HG03097 (cell line): ENCODE results near the gene AKAP1.
"Not testable (repeated sequence)": the region's sequence is repeated elsewhere in the genome, so short reads cannot be mapped to it uniquely, and the experiment has no call there.

Source experiments
- ATAC-seq: cut with Tn5 transposase; IDR thresholded peaks from one replicate; pipeline ENCODE4 v1.9.1; 2021; ENCODE audit not compliant: unreplicated experiment, low FRiP score

AKAP1 gene

DNA sequence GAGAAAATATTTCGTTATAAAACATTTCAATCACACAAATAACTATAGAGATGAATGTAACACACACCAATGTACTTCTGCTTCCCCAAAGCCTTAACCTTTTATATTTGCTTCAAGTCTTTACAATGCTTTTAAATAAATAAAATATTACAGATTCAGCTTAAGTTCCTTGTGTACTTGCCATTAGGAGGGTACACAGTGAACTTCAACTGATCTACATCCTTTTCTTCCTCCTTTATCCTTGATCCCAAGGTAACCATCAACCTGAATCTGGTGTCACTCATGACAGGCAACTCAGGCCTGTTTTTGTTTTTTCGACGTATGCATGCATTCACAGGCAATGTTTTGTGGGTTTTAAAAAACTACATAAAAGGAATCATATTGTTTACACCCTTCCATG lies 9.3 kb upstream of the AKAP1 start:
- no peak for ATAC-seq

DNA sequence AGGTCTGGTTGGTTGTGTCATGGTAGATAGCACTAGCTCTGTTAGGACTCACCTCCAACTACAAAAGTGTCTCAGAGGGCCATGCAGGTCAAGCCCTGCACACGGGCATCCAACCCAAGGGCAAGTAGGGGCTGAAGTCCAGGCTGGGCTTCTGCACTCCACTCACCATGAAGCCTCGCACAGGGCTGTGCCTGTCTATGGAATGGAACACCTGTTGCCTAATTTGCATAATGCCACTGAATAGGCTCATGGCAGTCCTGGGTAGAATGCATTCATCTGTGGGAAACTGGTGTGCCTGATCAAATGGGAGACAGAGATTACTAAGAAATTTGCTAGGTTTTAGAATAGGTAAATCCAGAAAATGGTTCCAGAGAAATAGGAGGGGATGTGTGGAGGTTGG lies 8.0 kb upstream of the AKAP1 start:
- no peak for ATAC-seq

DNA sequence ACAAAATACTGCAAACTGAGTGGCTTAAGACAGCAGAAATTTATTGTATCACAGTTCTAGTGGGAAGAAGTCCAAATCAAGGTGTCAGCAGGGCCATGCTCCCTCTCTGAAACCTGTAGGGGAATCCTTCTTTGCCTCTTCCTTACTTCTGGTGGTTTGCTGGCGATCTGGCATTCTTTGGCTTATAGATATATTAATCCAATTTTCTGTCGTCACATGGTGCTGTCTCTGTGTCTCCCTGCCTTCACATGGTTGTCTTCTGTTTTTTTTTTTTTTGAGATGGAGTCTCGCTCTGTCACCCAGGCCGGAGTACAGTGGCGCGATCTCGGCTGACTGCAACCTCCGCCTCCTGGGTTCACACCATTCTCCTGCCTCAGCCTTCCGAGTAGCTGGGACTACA lies 6.8 kb upstream of the AKAP1 start:
- ATAC-seq: no peak

DNA sequence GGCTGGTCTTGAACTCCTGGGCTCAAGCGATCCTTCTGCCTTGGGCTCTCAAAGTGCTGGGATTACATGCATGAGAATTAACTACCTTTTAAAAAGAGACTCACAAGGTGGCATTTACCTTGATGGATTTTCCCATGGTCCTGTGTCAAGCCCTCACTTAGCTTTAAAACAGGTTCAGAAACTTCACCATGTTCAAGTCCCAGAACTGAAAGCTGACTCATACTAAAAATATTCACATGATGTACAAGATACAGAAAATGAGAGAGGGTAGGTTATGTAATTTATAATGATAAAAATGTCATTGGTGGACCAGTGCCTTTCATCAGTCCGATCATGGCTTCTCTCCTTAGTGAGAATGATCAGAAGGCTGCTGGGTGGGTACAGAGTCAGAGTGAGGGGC lies 4.3 kb upstream of the AKAP1 start:
- ATAC-seq: no peak

DNA sequence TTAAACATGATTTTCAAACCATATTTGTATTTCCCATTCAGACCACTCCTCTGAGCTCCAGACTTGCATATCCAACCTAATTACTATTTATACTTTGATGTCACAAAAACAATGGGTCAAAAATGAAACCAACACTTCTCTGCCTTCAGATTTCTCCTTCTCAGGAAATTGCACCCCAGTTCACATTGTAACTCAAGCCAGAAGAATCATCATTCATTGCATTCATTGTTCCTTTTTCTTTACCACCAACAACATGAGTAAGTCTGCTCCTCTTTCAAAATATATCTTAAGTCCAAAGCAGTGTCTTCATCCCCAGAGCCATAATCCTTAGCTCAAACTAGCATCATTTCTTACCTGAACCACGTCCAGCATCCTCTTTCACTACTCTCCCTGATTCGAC lies 2.6 kb upstream of the AKAP1 start:
- ATAC-seq: no peak

DNA sequence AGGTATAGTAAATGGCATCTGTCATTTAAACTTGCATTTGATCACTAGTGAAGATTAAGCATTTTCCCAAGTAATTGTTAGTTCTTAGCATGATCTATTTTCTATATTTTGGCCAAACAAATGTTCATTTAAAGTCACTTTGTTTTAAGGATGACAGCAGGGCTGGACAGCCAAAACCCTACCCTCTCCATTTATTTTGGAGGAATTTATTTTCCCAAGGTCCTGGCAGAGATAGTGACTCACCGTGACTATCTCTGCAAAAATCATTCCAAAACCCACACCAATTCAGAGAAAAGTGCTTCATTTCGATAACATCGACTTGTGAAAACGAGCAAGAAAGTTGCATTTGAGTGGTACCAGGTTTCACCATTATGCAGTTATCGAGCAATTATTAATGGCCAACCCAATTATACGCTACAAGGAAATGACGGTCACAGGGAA lies 665 bp upstream of the AKAP1 start:
- ATAC-seq: no peak

DNA sequence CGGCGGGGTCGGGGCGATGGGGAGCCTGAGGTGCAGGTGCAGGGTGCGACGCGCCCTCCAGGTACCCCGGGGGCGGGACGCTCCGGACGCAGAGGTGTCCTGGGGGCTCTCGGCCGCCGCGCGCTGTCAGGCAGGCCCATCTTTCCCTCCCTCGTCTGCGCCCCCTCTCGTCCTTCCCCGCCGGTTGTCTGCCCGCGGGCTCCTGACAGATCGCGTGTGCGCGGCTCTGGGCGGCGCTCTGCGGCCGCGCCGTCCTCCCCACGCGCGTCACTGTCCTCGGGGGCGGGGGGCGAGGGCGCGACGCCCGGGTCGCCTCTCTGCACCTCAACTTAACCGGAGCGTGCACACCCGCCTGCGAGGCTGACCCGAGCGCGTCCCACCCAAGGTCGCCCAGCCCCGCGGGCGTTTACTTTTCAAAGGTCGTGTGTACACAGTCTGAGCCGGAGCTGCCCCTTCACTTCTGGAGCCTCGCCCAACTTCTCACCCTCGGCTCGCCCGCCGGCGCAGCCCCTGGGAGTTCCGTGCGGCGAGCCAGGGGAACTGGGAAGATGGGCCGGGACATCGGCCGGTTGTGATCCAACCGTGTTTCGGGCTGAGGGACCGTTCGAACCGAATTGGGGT lies 512 bp downstream of the AKAP1 start:
- ATAC-seq: peak; percentile 20

DNA sequence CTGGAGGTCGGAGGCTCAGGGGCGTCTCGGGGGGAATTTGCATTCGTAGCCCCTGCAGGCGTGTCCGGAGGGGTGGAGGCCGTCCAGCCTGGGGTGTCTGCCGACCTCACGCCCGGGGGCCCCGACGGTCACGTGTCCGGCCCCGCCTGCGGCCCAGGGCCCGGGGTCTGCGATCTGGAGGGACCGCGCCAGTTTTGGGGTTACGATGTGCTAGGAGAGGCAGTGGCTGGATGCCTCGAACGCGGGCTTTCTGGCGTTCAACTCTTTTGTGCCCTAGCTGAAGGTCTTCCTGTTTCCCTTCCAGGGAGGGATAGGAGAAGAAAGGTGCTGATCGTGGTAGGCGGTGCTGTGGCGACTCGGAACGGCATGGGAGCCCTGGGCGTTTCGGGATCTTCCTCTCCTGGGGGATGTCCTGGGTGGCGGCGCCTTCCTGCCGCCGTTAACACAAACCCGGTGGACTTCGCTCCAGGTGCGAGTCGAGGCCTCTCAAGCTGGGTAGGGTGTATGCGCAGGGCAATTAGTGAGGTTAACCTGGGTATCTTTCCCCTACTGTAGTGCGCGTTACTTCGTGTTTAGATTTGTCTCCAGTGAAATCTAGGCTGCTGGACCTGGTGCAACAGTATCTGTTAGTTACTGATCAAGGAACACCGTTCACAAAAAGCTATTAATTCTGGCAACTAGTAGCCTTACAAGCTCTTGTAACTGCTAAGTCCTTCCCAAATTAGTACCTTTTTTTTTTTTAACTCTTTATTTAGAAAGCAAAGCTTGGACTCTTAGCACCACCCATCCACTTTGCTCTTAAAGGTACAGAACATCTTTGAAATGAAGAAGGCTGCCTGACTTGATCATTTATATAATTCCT lies 1.3 kb downstream of the AKAP1 start:
- ATAC-seq: no peak

DNA sequence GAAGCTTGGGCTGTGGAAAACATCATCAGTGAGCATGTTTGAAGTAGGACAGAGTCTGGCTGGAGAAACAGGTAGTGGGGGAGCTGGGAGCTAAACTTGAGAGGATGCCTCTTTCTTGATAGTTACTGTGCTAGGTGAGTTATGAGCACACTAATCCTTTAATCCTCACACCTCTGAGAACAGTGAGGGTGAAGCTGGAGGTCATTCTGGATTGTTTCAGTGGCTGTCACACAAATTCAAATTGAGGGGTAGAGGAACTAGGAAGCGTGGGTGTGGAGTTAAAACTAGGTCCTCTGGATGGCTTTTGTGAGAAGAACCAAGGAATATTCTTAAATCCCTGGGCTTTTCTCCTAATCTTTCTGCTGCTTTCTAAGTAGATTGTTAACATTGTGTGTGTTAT lies 3.3 kb downstream of the AKAP1 start:
- ATAC-seq: no peak

DNA sequence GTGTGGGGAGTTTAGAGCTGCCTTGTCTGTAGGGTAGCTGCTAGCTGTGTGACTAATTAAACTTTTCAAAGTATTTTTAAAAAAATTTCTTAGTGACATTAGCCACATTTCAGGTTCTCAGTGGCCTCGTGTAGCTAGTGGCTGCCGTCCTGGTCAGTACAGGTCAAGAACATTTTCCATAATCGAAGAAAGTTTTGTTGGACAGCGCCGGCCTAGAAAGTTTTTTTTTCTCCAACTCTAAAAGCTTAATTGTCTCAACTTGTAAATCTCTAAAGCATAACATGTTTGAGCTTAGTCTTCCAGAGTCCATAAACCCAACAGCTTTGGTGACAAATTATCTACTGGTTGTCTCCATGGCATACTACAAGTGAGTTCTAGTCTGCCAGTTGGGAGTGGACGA lies 4.3 kb downstream of the AKAP1 start:
- ATAC-seq: no peak

DNA sequence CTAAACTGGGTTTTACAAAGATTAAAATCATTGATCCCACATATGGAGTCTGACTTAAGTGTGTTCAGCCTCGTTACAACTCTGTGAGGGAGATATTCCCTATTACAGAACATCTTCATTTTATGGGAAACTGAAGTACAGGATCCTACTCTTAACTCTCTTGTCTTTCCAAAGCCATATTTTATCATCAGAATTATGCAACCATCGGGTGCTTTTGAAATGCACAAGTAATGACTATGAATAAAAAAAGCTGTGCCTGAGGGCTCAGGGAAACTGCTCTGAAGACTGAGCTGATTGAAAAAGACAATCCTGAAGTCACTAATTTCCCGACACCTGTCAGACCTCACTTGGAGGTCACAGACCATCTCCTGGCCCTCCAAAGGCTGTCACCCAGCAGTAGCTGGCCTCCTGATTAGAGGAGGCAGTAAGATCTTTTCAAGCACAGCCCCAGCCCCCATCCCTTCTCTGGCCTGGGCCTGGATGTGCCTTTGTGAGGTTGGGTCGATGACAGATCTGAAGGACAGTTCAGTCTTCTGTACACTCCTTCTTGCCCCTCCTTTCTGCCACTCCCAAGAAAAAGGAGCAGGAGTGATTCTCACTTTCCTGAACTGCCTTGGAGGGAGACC lies 5.6 kb downstream of the AKAP1 start:
- ATAC-seq: no peak

DNA sequence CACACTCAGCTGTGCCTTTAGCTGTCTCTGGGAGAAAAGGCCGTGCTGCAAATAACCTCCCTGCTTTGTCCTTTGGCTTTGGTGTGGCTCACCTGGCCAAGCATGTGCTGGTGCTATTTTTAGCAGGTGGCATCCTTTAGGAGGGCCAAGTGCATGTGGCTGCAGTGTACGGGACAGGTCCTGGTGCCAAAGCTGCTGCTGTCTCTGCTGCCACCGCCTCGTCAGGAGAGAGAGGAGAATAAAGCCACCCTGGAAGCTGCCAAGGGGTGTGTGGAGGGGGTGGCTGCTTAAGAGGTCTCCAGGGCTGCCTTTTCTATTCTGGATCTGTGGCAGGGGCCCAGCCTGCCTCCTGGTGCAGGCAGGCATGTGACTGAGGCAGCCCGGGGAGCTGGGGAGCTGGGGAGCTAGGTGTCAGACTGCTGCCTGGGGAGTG lies 6.2 kb downstream of the AKAP1 start:
- no peak for ATAC-seq

DNA sequence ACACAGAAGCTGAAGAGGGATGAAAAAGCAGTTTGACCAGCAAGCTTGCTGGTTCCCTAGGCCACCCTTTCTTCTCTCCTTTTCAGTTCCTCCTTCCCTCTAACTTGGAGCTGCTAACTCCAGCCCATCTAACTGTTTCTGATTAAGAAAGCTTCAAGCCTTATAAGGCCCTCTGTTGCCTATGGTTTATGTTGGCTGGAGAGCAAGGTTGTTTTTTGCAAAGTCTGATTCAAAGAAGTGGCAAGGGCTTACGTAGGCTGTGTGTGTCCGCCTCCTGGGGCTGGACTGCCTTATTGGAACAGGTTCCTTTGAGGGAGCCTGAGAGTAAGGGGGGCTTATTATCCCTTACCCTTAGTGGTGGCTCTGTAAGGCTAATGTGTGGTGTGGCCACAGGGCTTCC lies 7.1 kb downstream of the AKAP1 start:
- no peak for ATAC-seq

DNA sequence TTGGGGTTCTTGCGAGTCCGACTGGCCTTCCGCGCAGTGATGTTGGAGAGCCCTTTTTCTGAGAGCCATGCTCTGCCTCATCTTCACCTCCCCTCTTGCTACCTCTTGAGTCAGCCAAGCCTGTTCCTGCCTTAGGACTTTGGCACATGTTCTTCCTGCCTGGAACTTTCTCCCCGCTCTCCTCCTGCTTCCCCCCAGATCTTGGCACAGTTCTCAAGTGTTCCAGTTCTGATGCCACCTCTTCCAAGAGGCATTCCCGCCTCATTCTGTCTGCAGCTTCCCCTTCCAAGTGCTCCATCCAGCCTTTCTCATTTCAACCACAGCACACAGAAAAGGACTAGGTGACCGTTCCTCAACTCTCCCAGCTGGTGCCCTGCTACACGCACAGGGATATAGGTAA lies 7.7 kb downstream of the AKAP1 start:
- ATAC-seq: no peak

DNA sequence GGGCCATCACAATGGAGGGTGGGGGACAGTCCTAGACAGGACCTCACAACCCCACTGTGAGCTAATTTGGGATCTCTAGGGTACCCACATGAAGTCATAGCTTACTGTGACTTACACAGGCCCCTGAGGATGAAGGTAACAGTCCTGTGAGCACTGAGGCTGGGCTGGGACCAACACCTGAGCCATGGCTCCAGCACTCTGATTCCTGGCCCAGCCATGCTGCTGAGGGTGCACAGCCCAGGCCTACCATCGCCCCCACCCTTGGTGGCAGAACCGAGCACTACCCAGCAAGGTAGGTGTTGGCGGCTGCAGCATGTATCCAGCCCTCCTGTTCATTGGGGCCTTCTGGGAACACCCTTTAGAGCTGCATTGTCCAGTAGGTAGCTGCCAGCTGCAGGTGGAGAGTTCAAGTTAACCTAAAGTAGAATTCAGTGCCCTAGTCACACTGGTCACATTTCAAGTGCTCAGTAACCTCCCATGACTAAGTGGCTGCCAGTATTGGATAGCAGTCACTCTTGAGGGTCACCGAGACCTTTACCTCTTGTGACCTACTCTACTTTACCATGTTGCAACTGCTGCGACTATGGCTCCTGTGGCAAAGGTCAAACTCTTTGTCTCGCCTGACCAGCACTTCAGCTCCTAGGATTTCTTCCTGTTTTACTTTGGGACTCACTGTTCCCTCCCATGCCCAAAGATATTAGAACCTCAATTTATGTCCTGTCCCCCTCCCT lies 11.6 kb downstream of the AKAP1 start:
- no peak for ATAC-seq

DNA sequence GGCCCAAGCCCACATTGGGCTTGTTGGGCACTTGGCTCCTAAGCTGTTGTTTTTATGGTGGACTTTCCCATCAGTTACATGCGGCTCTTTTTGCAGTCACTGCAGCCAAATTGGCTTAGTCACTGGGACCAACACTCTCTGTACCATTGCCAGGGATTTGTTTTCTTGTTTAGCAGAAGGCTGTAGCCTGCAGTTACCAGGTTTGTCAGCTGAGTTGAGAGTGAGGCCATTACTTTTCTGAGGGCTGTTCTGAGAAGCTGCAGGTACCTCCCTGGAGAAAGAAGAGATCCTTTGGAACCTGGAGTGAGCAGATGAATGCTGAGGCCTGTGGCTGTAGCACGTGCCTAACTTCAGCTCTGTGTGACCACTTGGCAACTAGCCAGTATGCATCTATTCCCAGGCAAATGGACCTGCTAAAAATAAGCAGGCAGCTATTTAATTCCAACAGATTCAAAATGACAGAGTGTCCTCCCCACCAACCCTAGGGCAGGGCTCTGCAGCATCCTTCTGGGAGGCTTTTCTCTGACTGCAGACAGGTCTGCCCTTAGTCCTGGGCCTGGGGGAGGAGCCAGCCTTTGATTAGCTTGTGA lies 12.9 kb downstream of the AKAP1 start:
- no peak for ATAC-seq

DNA sequence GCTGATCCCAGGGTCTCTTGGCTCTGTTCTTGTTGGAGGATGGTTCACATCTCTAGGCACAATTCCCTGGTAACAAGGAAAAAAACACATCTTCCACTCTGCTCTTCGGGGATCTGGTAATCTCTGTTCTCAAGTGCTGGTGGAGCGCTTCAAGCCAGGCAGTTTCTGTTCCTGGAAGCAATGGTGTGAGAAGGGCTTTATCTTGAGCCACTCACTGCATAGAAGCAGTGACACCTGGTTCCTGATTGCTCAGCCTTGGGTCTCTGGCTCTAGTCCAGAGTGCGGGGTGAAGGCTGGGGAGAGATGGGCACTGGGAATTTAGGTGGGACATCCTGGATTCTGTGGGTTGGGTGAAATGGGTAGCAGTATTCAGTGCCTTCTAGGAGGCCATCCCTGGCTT lies 14.1 kb downstream of the AKAP1 start:
- ATAC-seq: no peak

DNA sequence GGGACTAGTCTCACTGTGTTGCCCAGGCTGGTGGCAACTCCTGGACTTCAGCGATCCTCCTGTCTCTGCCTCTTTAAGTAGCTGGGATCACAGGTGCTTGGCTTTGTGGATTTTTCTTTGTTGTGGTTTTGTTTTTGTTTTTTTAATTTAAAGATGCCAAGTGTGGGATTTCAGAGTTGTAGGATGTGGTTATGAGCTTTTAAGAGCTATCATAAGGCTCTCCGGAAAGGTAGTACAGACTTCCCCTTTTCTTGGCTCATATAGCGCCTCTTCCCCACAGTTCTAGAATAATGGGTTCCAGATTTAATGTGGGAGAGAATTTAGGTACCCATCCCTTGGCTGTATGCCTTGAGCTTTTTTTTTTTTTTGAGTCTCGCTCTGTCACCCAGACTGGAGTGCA lies 17.1 kb downstream of the AKAP1 start:
- ATAC-seq: no peak

DNA sequence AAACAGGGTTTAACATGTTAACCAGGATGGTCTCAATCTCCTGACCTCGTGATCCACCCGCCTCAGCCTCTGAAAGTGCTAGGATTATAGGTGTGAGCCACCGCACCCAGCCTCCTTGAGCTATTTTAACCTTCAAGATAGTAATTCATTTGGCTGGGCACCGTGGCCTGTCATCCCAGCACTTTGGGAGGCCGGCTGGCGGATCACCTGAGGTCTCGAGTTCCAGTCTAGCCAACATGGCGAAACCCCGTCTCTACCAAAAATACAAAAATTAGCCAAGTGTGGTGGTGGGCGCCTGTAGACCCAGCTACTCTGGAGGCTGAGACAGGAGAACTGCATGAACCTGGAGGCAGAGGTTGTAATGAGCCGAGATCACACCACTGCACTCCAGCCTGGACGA lies 17.6 kb downstream of the AKAP1 start:
- ATAC-seq: not testable (repeated sequence)

DNA sequence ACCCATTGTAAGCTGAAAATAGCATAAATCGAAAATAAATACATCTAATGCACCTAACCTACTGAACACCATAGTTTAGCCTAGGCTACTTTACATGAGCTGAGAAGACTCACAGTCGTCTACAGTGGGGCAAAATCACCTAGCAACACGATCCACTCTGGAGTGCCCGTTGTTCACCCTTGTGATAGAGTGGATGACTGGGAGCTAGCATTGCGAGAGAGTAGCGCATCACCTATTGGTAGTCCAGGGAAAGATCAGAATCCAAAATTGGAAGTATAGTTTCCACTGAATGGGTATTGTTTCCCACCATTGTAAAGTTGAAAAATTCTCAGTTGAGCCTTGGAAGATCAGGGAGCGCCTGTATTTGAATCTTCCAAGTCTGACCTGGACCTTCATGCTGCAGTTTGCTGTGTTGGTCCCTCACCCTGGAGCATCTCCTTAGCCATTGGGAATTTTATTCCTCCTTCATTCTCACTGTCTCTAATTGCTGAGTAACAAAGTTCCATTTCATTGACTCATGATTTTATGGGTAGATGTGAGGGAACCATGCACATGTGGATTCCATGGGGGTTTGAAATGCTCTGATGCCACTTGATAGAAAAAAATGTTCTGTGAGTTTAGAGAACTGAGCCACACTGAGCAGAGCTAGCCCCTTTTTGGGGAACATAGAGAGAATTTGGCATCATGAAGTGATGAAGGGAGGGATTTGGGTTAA lies 19.6 kb downstream of the AKAP1 start:
- no peak for ATAC-seq
